Measurements from ENCODE around the gene IFT74.

- TF ChIP-seq USF1 (CRISPR knock-in tag; IDR thresholded peaks at IDR 0.05) (no peak), POLR2A (conservative IDR thresholded peaks at IDR 0.05) (no peak), SP1 (CRISPR knock-in tag; IDR thresholded peaks at IDR 0.05) (no peak), CBX3 (IDR thresholded peaks at IDR 0.05; ENCODE audit: borderline replicate concordance in 1 of 2, low read length in 2 of 2) (no peak), ZNF41 (CRISPR knock-in tag; conservative IDR thresholded peaks at IDR 0.05) (no peak), MEIS2 (IDR thresholded peaks at IDR 0.05; ENCODE audit: partially characterized antibody) (no peak), ZNF146 (CRISPR knock-in tag; IDR thresholded peaks at IDR 0.05; ENCODE audit: unreplicated experiment) (no peak), HEY1 (CRISPR knock-in tag; IDR thresholded peaks at IDR 0.05; ENCODE audit: borderline replicate concordance) (no peak), ZFP1 (CRISPR knock-in tag; IDR thresholded peaks at IDR 0.05) (no peak), CCAR2 (IDR thresholded peaks at IDR 0.05; ENCODE audit: low read depth, low read length) (no peak), KDM4B (IDR thresholded peaks at IDR 0.05; ENCODE audit: borderline replicate concordance in 2 of 2, low read depth in 1 of 2) (no peak)
Observed at GRCh38 chr9:27005491-27005890, 49.3 kb downstream of the IFT74 start, which contains the start of gene LRRC19.
